Right lobe of liver (tissue), 6 donors: Measurements from ENCODE around the gene MYL9. TPM values are rescaled to one million over a fixed set of nuclear protein-coding genes. Genes with fewer than 3 reads are reported as not detected.

ENCODE experiments used
- ATAC-seq, 4 donors: fragments of 200-7000 bp; cut with Tn5 transposase; one replicate each; pipeline ENCODE4 v1.9.1; 2020; ENCODE audit warnings: mild to moderate bottlenecking in 4 of 4, moderate library complexity in 4 of 4
- DNase-seq, 3 donors: peaks; one replicate each; pipeline ENCODE4 v3.0.0-alpha.2; 2020
- H3K27ac ChIP-seq, 3 donors: fragments of 200-600 bp; one replicate each; pipeline ENCODE4 v1.8.0; 2022
- H3K27me3 ChIP-seq, 2 donors: fragments of 200-600 bp; one replicate each; pipeline ENCODE4 v1.8.0; 2022
- H3K36me3 ChIP-seq, 4 donors: fragments of 200-600 bp; sonication (generic) in 1 of 4; one replicate each; pipeline versions ENCODE4 v1.5.1 to v1.8.0; 2017 to 2022; ENCODE audit warnings: control low read depth in 1 of 4
- H3K4me1 ChIP-seq, 4 donors: fragments of 200-600 bp; sonication (generic) in 1 of 4; one replicate each; pipeline versions ENCODE4 v1.5.1 to v1.8.0; 2017 to 2022; ENCODE audit warnings: control low read depth in 1 of 4
- H3K4me3 ChIP-seq, 3 donors: fragments of 200-600 bp; one replicate each; pipeline ENCODE4 v1.8.0; 2022
- H3K9me3 ChIP-seq, 4 donors: fragments of 200-600 bp; sonication (generic) in 1 of 4; one replicate each; pipeline versions ENCODE4 v1.5.1 to v1.8.0; 2017 to 2022; ENCODE audit warnings: control low read depth in 1 of 4
- CTCF ChIP-seq, 4 donors: fragments of 200-600 bp in 3 of 4; fragments of 450-650 bp in 1 of 4; IDR thresholded peaks; one replicate each; pipeline versions ENCODE4 v1.5.1 to v1.8.0; 2016 to 2022; ENCODE audit warnings: antibody characterized with exemption in 4 of 4, mild to moderate bottlenecking in 2 of 4
- POLR2A ChIP-seq: fragments of 450-650 bp; IDR thresholded peaks from one replicate; pipeline ENCODE4 v1.6.1; 2017; ENCODE audit warnings: antibody characterized with exemption, mild to moderate bottlenecking
- WGBS: methylation state at CpG from one replicate; pipeline ENCODE4 v1.1.6; 2018; ENCODE audit warnings: low coverage, low lambda C conversion rate; ENCODE audit not compliant: insufficient coverage; ENCODE audit errors: missing lambda C conversion rate; 5-methylcytosine and 5-hydroxymethylcytosine counted together
- intact Hi-C, 2 donors: fragments of 100-400 bp; cut with DNase I; formaldehyde crosslinking; loops; one replicate each; pipeline versions ENCODE4 v1.11.2 to v1.14.1; 2022
- small RNA-seq, 2 experiments: library from RNA; depleted of rRNA; stranded (forward); fragments of <200 nt; gene quantifications; one replicate each; pipeline ENCODE3, GENCODE V24; 2016
- total RNA-seq, 6 experiments: library from RNA; depleted of rRNA in 2 of 6; stranded (reverse); fragments of >200 nt in 2 of 6; fragmentation: NEBNext Ultra II Directional in 3 of 6; extraction: Animal tissue kit (Norgen Biotek cat#: 25700) in 3 of 6; gene quantifications; one replicate each; pipeline versions ENCODE4 v1.1.0 to v1.2.4, GENCODE V29; 2016 to 2023
- donor health status: DM: no; HTN: yes; CAD: no.
- donor health status: DM: no; HTN: no; CAD: no.
- donor health status: DM: no; HTN: no; CAD: no.
- donor health status: DM: no; HTN: yes; CAD: no.
- donor health status: DM: no; HTN: yes; CAD: no.

The MYL9 gene
- total RNA-seq, 6 experiments from 2014 or later, result 7.7 to 44.2 (median 18.1) TPM

GRCh38 chr20:36591854-36592641 lies 50.7 kb downstream of the MYL9 start:
- peaks cover 0 to 6% (median 0%) of the 10 kb centered on the region in 4 donors for H3K36me3 ChIP-seq
- H3K9me3 ChIP-seq, result no peaks in the 10 kb centered on the region
- peak; percentile 40 to 60 (median 48) for ATAC-seq
- TF ChIP-seq CTCF (IDR thresholded peaks at IDR 0.05), result peak; percentile 16 to 53 (median 40)
- TF ChIP-seq POLR2A, result no peak
- H3K4me3 ChIP-seq, result no peak overlapping the region
- no peak for DNase-seq
- H3K27me3 ChIP-seq, result no peaks in the 10 kb centered on the region
- no peaks in the 10 kb centered on the region for H3K4me1 ChIP-seq
- 73% methylated on average over 9 of the region's 9 CpGs for WGBS
- no peak overlapping the region for H3K27ac ChIP-seq
- intact Hi-C loops, result no loop called here

GRCh38 chr20:36593347-36593929 lies 52.1 kb downstream of the MYL9 start:
- Histone ChIP-seq H3K36me3 (peaks cover 0 to 6% (median 0%) of the 10 kb centered on the region in 4 donors), H3K4me3 (no peak overlapping the region), H3K9me3 (no peaks in the 10 kb centered on the region), H3K27me3 (no peaks in the 10 kb centered on the region), H3K27ac (no peak overlapping the region), H3K4me1 (no peaks in the 10 kb centered on the region)
- intact Hi-C loops, result no loop called here
- no peak for DNase-seq
- no CpG with 5 or more reads among the region's 5 CpGs for WGBS
- no peak for ATAC-seq
- TF ChIP-seq CTCF (IDR thresholded peaks at IDR 0.05), result no peak
- no peak for TF ChIP-seq POLR2A

- ATAC-seq (no peak), DNase-seq (no peak)
- peaks cover 0 to 5% (median 0%) of the 10 kb centered on the region in 4 donors for H3K4me1 ChIP-seq
- H3K36me3 ChIP-seq, result no peaks in the 10 kb centered on the region
- H3K4me3 ChIP-seq, result no peak overlapping the region
- no peaks in the 10 kb centered on the region for H3K27me3 ChIP-seq
- no peaks in the 10 kb centered on the region for H3K9me3 ChIP-seq
- H3K27ac ChIP-seq, result no peak overlapping the region
- no peak for TF ChIP-seq CTCF (IDR thresholded peaks at IDR 0.05)
- WGBS, result 39% methylated on average over 5 of the region's 5 CpGs
- intact Hi-C loops, result no loop called here
These were observed 58.6 kb downstream of the MYL9 start for GRCh38 chr20:36599912-36600345.

Small RNAs within 50 kb of the gene (small RNA-seq; reads per million reads assigned to genes)
- 0 reads per million in 2 experiments for gene RF00017

Other genes starting within 250 kb of the MYL9 start
- 10 to 100 TPM; 15.5 to 35.1 (median 23.2) TPM for gene DLGAP4, start 235.2 kb upstream of the MYL9 start, total RNA-seq
- gene TGIF2, start 32.1 kb downstream of the MYL9 start, total RNA-seq, result 1 to 10 TPM; 3.2 to 7.8 (median 5.9) TPM
- 100 to 1,000 TPM in 5 of 6 experiments, 10 to 100 TPM in 1; 78.1 to 232 (median 125) TPM for gene RAB5IF, start 64.3 kb downstream of the MYL9 start, total RNA-seq
- gene SLA2, start 104.7 kb downstream of the MYL9 start, total RNA-seq, result under 1 TPM; 0.18 to 0.50 (median 0.32) TPM
- 1 to 10 TPM; 5.2 to 8.0 (median 7.0) TPM for gene NDRG3, start 204.6 kb downstream of the MYL9 start, total RNA-seq
- gene DSN1, start 232.2 kb downstream of the MYL9 start, total RNA-seq, result 1 to 10 TPM; 2.7 to 9.8 (median 4.7) TPM